WTC11 (cell line): ENCODE results near the gene CLCN4. TPM values are rescaled to one million over a fixed set of nuclear protein-coding genes. Genes with fewer than 3 reads are reported as not detected.

Experiments
- ATAC-seq: fragments of 200-7000 bp; cut with Tn5 transposase; 2 replicates; pipeline ENCODE4 v1.10.0; 2021; ENCODE audit warnings: mild to moderate bottlenecking, moderate library complexity
- CTCF ChIA-PET: fragments of 300-600 bp; sonication (Branson Sonifier 250); formaldehyde crosslinking; loops from one replicate; lab custom pipeline; 2021; ENCODE audit warnings: antibody characterized with exemption; lab: Charles Lee
- POLR2A ChIA-PET: fragments of 350-600 bp; sonication (Branson Sonifier 250); formaldehyde crosslinking; loops from one replicate; lab custom pipeline; 2021; ENCODE audit warnings: antibody characterized with exemption; lab: Charles Lee
- DNase-seq: peaks from one replicate; pipeline ENCODE4 v3.0.0; 2021; ENCODE audit warnings: low spot score
- H3K27ac Mint-ChIP-seq: 2 replicates; pipeline ENCODE4 v1.8.0; 2021; ENCODE audit warnings: mixed read lengths
- H3K27me3 Mint-ChIP-seq: 2 replicates; pipeline ENCODE4 v1.8.0; 2021; ENCODE audit warnings: low read depth, mild to moderate bottlenecking, moderate library complexity, mixed read lengths
- H3K36me3 Mint-ChIP-seq: 2 replicates; pipeline ENCODE4 v1.8.0; 2021; ENCODE audit warnings: mixed read lengths
- H3K4me1 Mint-ChIP-seq: 2 replicates; pipeline ENCODE4 v1.8.0; 2022; ENCODE audit warnings: mixed read lengths
- H3K4me3 Mint-ChIP-seq: 2 replicates; pipeline ENCODE4 v1.8.0; 2021; ENCODE audit warnings: mild to moderate bottlenecking, moderate library complexity, mixed read lengths
- H3K9me3 Mint-ChIP-seq: 2 replicates; pipeline ENCODE4 v1.8.0; 2021; ENCODE audit warnings: mixed read lengths
- AFF4 ChIP-seq: sonication (generic); formaldehyde crosslinking; IDR thresholded peaks from 2 replicates; pipeline ENCODE4 v1.8.1; 2023; ENCODE audit warnings: mild to moderate bottlenecking, missing genetic modification reagents, borderline replicate concordance
- CBFB ChIP-seq: sonication (generic); formaldehyde crosslinking; IDR thresholded peaks from 2 replicates; pipeline ENCODE4 v1.8.1; 2022; ENCODE audit warnings: mild to moderate bottlenecking, low read depth, missing genetic modification reagents
- CREM ChIP-seq: sonication (generic); formaldehyde crosslinking; IDR thresholded peaks from 2 replicates; pipeline ENCODE4 v1.8.1; 2022; ENCODE audit warnings: mild to moderate bottlenecking, missing genetic modification reagents, moderate library complexity
- E2F1 ChIP-seq: sonication (generic); formaldehyde crosslinking; IDR thresholded peaks from 2 replicates; pipeline ENCODE4 v1.8.0; 2022; ENCODE audit warnings: mild to moderate bottlenecking, missing genetic modification reagents
- E2F5 ChIP-seq: sonication (generic); formaldehyde crosslinking; IDR thresholded peaks from 2 replicates; pipeline ENCODE4 v1.8.1; 2022; ENCODE audit warnings: mild to moderate bottlenecking, moderate library complexity, missing genetic modification reagents
- ESRRA ChIP-seq: sonication (generic); formaldehyde crosslinking; IDR thresholded peaks from 2 replicates; pipeline ENCODE4 v1.8.1; 2022; ENCODE audit warnings: mild to moderate bottlenecking, missing genetic modification reagents, borderline replicate concordance
- FOXK1 ChIP-seq: sonication (generic); formaldehyde crosslinking; IDR thresholded peaks from 2 replicates; pipeline ENCODE4 v1.8.0; 2022; ENCODE audit warnings: mild to moderate bottlenecking, moderate library complexity, missing genetic modification reagents
- FOXP4 ChIP-seq: sonication (generic); formaldehyde crosslinking; IDR thresholded peaks from 2 replicates; pipeline ENCODE4 v1.8.0; 2022; ENCODE audit warnings: mild to moderate bottlenecking, missing genetic modification reagents
- GTF2I ChIP-seq: fragments of 250-450 bp; sonication (Bioruptor Pico); conservative IDR thresholded peaks from 2 replicates; pipeline ENCODE4 v1.4.0; 2021; ENCODE audit warnings: mild to moderate bottlenecking
- IRF1 ChIP-seq: sonication (generic); formaldehyde crosslinking; IDR thresholded peaks from 2 replicates; pipeline ENCODE4 v1.8.0; 2023; ENCODE audit warnings: missing genetic modification reagents
- IRF2 ChIP-seq: sonication (generic); formaldehyde crosslinking; IDR thresholded peaks from 2 replicates; pipeline ENCODE4 v1.8.0; 2022; ENCODE audit warnings: low read depth, missing genetic modification reagents, borderline replicate concordance
- NFE2L1 ChIP-seq: sonication (generic); formaldehyde crosslinking; IDR thresholded peaks from 2 replicates; pipeline ENCODE4 v1.8.1; 2023; ENCODE audit warnings: missing genetic modification reagents
- PRDM15 ChIP-seq: sonication (generic); formaldehyde crosslinking; IDR thresholded peaks from 2 replicates; pipeline ENCODE4 v1.8.0; 2022; ENCODE audit warnings: missing genetic modification reagents
- SOX15 ChIP-seq: fragments of 250-450 bp; sonication (Bioruptor Pico); IDR thresholded peaks from 2 replicates; pipeline ENCODE4 v1.9.0; 2021; ENCODE audit warnings: mild to moderate bottlenecking
- SP1 ChIP-seq: sonication (generic); formaldehyde crosslinking; conservative IDR thresholded peaks from 2 replicates; pipeline ENCODE4 v1.8.1; 2022; ENCODE audit warnings: missing genetic modification reagents
- TCF7 ChIP-seq: sonication (generic); formaldehyde crosslinking; IDR thresholded peaks from 2 replicates; pipeline ENCODE4 v1.8.0; 2022; ENCODE audit warnings: mild to moderate bottlenecking, low read depth, missing genetic modification reagents, moderate library complexity
- TEAD1 ChIP-seq: sonication (generic); formaldehyde crosslinking; IDR thresholded peaks from 2 replicates; pipeline ENCODE4 v1.8.0; 2022; ENCODE audit warnings: mild to moderate bottlenecking, missing genetic modification reagents
- TP53 ChIP-seq: sonication (generic); formaldehyde crosslinking; IDR thresholded peaks from 2 replicates; pipeline ENCODE4 v1.8.1; 2023; ENCODE audit warnings: mild to moderate bottlenecking, missing genetic modification reagents
- USF1 ChIP-seq: sonication (generic); formaldehyde crosslinking; IDR thresholded peaks from 2 replicates; pipeline ENCODE4 v1.8.0; 2022; ENCODE audit warnings: mild to moderate bottlenecking, missing genetic modification reagents
- ZNF121 ChIP-seq: sonication (generic); formaldehyde crosslinking; IDR thresholded peaks from 2 replicates; pipeline ENCODE4 v1.8.0; 2023; ENCODE audit warnings: missing genetic modification reagents
- ZNF232 ChIP-seq: sonication (generic); formaldehyde crosslinking; IDR thresholded peaks from 2 replicates; pipeline ENCODE4 v1.8.0; 2022; ENCODE audit warnings: mild to moderate bottlenecking, missing genetic modification reagents
- ZNF416 ChIP-seq: fragments of 250-450 bp; sonication (Bioruptor Pico); IDR thresholded peaks from 2 replicates; pipeline ENCODE4 v1.9.0; 2021; ENCODE audit warnings: mild to moderate bottlenecking, inconsistent platforms
- ZNF671 ChIP-seq: fragments of 250-450 bp; sonication (Bioruptor Pico); IDR thresholded peaks from 2 replicates; pipeline ENCODE4 v1.8.0; 2021; ENCODE audit warnings: mild to moderate bottlenecking
- total RNA-seq: library from RNA; stranded (reverse); gene quantifications from 3 replicates; pipeline ENCODE4 v1.2.3, GENCODE V29; 2021

Gene CLCN4
- total RNA-seq, 1 experiment from 2014 or later = 8.9 TPM

- H3K9me3 Mint-ChIP-seq = no peaks in the 10 kb centered on the region
- DNase-seq (no peak), ATAC-seq (no peak)
- ChIA-PET CTCF (no interaction called here), POLR2A (no interaction called here)
- no peak overlapping the region for H3K27ac Mint-ChIP-seq
- H3K4me3 Mint-ChIP-seq = no peak overlapping the region
- TF ChIP-seq IRF1 (CRISPR knock-in tag) = no peak
- no peak for TF ChIP-seq E2F1
- no peak for TF ChIP-seq TCF7
- TF ChIP-seq AFF4 (CRISPR knock-in tag) = no peak
- no peak for TF ChIP-seq NFE2L1
- TF ChIP-seq CREM = no peak
- no peak for TF ChIP-seq CBFB (CRISPR knock-in tag)
- TF ChIP-seq FOXP4 (CRISPR knock-in tag) = no peak
- TF ChIP-seq TEAD1 (CRISPR knock-in tag) = no peak
- TF ChIP-seq ZNF121 (CRISPR knock-in tag) = no peak
- TF ChIP-seq ZNF416 (CRISPR knock-in tag) = no peak
- no peak for TF ChIP-seq ZNF671 (CRISPR knock-in tag)
- TF ChIP-seq SOX15 = no peak
- no peak for TF ChIP-seq USF1
- H3K4me1 Mint-ChIP-seq = peaks cover 11% of the 10 kb centered on the region
- no peaks in the 10 kb centered on the region for H3K27me3 Mint-ChIP-seq
- peaks cover 20% of the 10 kb centered on the region for H3K36me3 Mint-ChIP-seq
Observed at GRCh38 chrX:10112510-10112909, 44.3 kb upstream of the CLCN4 start.

- Mint-ChIP-seq H3K4me3 (no peak overlapping the region), H3K9me3 (peaks cover 17% of the 10 kb centered on the region), H3K27me3 (no peaks in the 10 kb centered on the region), H3K36me3 (peaks cover 38% of the 10 kb centered on the region), H3K27ac (no peak overlapping the region), H3K4me1 (peaks cover 7% of the 10 kb centered on the region)
- CTCF ChIA-PET = no interaction called here
- DNase-seq (no peak), ATAC-seq (no peak)
- POLR2A ChIA-PET = no interaction called here
- TF ChIP-seq PRDM15 (CRISPR knock-in tag) (no peak), ESRRA (CRISPR knock-in tag) (no peak), E2F5 (CRISPR knock-in tag) (no peak), IRF2 (CRISPR knock-in tag) (no peak), FOXK1 (CRISPR knock-in tag) (no peak), FOXP4 (CRISPR knock-in tag) (no peak), SP1 (CRISPR knock-in tag) (no peak), ZNF232 (CRISPR knock-in tag) (no peak), GTF2I (CRISPR knock-in tag) (no peak), TP53 (CRISPR knock-in tag) (no peak)
Observed at GRCh38 chrX:10115082-10115481, 41.7 kb upstream of the CLCN4 start.
